ENCODE results near the gene ERC2.

DNA sequence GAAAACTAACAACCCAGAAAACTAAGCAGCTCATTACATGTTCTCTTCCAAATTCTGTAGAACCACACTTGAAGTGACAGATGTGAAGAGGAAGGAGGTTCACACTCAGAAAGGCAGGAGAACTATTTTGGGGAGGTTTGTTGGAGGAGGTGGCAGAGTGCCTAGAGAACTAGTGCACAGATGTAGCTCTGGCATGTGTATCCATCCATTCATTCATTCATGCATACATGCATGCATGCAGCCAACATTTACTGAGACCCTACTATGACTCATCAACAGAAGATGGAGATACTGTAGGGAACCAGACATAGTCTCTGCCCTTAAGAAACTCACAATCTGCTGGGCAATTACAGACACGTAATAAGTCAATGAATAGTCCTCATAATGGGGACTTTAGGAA is 116.7 kb downstream of the ERC2 start:
- TF ChIP-seq, protein P1, sequence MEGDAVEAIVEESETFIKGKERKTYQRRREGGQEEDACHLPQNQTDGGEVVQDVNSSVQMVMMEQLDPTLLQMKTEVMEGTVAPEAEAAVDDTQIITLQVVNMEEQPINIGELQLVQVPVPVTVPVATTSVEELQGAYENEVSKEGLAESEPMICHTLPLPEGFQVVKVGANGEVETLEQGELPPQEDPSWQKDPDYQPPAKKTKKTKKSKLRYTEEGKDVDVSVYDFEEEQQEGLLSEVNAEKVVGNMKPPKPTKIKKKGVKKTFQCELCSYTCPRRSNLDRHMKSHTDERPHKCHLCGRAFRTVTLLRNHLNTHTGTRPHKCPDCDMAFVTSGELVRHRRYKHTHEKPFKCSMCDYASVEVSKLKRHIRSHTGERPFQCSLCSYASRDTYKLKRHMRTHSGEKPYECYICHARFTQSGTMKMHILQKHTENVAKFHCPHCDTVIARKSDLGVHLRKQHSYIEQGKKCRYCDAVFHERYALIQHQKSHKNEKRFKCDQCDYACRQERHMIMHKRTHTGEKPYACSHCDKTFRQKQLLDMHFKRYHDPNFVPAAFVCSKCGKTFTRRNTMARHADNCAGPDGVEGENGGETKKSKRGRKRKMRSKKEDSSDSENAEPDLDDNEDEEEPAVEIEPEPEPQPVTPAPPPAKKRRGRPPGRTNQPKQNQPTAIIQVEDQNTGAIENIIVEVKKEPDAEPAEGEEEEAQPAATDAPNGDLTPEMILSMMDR (conservative IDR thresholded peaks at IDR 0.05 in 1 of 2, IDR thresholded peaks at IDR 0.05 in 1 of 2; ENCODE audit: extremely low read depth in 1 of 2, insufficient read depth in 1 of 2, low read depth in 1 of 2, low read length in 2 of 2): no peak
- no peak for TF ChIP-seq EZH2 (IDR thresholded peaks at IDR 0.05; ENCODE audit: borderline replicate concordance, low read length)

Measured in mammary epithelial cell (primary cell).